EH (cell line): ENCODE measurements around the gene UNK.

Source experiments
- DNase-seq: peaks from one replicate; pipeline ENCODE4 v3.0.0-alpha.2; 2015; ENCODE audit warnings: low read depth

UNK gene

DNA sequence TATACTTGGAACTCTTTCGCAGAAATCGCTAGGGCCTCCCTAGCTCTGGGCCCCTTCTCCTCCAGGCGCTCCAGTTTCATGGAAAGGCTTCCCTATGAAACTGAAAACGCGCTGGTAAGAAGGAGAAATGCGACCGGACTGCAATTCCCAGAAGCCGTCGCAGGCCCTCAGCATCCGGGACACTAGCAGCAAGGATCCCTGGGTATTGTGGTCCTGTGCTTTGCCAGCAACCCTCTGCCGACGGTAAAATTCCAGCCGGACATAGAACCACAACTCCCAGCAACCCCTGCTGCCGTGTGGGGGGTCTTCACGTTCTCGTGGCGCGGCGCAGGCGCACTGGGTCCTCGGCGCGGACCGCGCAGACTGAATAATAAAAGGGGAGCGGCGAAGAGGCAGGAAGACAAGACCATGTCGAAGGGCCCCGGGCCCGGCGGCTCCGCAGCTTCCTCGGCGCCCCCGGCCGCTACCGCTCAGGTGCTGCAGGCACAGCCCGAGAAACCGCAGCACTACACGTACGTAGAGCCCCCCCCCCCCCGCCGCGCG lies at the start of gene UNK:
Gene UNK (plus strand): TSS at position 334 of the 543 bp plus-strand sequence. CDS start 75 bp downstream, at position 409.
- peak; percentile 100 for DNase-seq

GRCh38 chr17:75736173-75736835 lies 48.3 kb upstream of the UNK start:
- DNase-seq: no peak

DNA sequence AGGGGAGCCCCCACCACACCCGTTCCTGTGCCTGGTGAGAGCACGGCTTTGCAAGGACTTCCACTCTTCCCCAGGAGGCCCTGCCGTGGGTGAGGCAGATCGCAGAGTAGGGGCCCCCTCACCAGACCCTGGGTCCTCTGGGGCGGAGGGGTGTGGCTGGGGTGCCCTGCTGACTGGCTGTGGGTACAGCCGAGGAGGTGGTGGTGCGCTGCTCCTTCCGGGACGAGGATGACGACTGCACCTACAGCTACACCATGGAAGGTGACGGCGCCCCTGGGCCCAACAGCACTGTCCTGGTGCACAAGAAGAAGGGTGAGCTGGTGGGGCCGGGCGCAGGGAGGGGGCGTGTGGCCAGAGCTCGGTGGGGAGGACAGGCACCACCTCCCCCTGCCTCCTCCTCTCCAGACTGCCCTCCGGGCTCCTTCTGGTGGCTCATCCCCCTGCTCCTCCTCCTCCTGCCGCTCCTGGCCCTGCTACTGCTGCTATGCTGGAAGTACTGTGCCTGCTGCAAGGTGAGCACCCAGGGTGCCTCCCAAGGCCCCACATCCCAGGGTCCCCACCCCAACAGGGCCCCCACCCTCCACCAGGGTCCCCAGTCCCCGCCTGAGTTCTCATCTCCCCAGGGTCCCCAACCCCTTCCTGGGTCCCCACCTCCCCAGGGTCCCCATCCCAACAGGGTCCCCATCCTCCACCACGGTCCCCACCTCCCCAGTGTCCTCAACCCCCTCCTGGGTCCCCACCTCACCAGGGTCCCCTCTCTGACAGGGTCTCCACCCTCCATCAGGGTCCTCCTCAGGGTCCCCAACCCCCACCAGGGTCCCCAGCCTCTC lies 47.3 kb upstream of the UNK start:
- no peak for DNase-seq

DNA sequence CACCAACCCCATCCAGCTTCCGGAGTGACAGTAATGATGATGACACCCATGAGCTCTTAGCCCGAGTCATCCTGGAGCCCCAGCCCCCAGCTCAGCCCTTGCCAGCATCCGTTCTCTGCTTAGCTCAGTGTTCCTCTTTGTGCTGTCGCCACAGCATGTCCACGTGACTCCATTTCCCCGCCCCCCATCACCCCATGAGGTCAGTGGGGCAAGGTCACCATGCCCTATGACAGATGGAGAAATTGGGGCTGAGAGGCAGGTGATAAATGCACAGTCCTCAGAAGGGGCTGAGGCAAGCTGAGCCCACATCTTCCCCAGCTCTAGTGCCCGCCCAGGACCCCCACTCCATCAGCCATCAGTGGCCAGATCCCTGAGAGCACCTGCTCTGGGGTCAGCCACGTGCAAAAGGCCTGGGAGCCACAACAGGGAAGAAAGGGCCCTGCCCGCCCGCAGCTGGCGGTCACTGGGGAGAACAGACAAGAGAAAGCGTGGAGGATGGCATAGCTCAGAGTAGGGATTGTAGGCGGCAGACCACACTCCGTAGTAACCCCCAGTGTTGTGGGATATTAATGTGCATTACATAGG lies 46.3 kb upstream of the UNK start:
- DNase-seq: peak; percentile 65

DNA sequence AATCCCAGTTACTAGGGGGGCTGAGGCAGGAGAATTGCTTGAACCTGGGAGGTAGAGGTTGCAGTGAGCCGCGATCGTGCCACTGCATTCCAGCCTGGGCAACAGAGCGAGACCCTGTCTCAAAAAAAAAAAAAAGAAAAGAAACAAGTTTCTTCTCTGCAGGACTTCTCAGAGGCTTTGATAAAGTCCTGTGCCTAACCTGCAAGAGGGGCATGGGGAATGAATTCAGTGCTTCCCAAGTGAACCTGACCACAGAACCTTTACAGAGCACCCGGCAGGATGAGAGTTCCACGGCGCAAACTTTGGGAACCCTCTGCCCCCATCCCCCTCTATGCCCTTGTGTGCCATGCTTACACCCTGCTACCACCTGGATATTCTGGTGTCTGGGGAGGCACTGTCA lies 45.4 kb upstream of the UNK start:
- DNase-seq: no peak

DNA sequence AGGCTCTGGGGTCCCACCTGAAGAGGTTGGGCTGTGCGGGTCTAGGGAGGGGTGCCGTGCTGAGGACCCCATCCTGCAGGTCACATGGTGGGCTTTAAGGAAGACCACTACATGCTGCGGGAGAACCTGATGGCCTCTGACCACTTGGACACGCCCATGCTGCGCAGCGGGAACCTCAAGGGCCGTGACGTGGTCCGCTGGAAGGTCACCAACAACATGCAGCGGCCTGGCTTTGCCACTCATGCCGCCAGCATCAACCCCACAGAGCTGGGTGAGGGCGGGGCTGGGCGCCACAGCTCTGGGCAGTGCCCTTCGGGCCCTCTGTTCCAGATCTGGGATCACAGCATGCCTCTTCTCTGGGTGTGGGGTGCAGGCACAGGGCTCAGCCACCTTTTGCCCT lies 44.8 kb upstream of the UNK start:
- no peak for DNase-seq

DNA sequence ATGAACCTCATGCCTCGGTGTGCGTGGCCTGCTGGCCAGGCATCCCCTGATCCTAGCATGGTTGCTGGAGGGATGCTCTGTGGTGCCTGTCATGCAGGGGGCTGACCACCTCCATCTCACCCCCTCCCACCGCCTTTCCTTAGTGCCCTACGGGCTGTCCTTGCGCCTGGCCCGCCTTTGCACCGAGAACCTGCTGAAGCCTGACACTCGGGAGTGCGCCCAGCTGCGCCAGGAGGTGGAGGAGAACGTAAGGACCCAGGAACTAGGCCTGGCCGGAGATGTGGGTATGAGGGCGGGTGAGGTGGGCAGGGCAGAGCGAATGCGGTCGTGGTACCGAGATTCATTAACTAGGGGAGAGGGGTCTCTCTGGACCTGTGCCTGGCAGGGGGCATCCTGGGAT lies 44.4 kb upstream of the UNK start:
- no peak for DNase-seq

GRCh38 chr17:75740631-75741077 lies 44.0 kb upstream of the UNK start:
- no peak for DNase-seq

- no peak for DNase-seq
Measured at GRCh38 chr17:75742337-75742736, 42.3 kb upstream of the UNK start.

DNA sequence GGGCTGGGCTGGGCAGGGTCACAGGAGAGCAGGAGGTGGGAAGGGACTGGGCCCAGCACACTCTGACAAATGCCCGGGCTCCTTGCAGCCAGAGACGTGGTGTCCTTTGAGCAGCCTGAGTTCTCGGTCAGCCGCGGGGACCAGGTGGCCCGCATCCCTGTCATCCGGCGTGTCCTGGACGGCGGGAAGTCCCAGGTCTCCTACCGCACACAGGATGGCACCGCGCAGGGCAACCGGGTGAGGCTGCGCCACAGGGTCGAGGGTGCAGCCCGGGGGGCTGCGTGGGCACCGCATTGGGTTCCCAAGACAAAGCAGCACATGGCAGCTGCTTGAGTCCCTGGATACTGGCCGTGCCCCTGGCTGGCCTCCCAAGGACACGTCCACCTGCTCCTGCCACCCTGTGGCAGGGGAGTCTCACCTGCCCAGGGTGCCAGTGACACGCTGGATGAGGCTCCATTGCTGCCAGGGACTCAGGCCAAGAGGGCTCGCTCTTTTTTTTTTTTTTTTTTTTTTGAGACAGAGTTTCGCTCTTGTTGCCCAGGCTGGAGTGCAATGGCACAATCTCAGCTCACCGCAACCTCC lies 40.9 kb upstream of the UNK start:
- no peak for DNase-seq

DNA sequence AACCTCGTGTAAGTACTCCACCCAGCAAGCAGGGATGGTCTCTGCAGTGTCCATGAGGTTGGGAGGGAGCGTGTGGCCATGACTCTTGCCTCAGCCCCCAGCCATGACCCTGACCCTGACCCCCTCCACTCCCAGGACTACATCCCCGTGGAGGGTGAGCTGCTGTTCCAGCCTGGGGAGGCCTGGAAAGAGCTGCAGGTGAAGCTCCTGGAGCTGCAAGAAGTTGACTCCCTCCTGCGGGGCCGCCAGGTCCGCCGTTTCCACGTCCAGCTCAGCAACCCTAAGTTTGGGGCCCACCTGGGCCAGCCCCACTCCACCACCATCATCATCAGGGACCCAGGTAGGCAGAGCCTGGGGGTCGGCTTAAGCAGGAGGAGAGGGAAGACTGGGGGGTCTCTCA lies 35.9 kb upstream of the UNK start:
- DNase-seq: no peak

DNA sequence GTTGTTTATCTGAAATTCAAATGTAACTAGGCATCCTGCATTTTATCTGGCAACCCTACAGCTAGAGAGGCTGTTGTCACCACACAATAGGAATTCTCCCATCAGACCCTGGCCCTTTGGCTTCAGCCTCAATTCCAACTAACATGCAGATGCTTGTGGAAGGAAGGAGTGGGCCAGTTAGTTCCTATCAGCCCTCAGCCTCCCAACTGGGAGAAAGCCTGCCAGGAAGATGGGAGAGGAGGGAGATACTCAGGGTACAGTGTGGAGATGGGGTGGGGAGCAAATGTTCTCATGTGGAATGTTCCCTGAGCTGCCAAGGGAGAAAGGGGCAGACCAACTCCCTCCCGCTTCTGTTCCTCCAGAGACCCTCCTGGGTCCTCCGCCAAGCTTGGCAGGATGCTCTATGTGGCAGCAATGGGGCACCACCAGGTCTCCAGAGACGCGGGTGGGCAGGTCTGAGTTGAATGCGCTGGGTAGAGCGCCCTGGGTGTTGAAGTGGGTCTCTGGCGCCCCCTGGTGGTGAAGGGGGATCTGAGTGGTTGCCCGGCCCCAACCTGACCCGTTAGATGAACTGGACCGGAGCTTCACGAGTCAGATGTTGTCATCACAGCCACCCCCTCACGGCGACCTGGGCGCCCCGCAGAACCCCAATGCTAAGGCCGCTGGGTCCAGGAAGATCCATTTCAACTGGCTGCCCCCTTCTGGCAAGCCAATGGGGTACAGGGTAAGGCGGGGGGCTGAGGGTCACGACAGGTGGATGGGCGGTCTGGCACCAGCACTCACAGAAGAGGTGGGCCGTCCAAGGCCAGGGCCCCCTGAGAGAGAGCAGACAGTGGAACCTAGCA lies 34.8 kb upstream of the UNK start:
- DNase-seq: peak; percentile 75

GRCh38 chr17:75750661-75751423 lies 33.8 kb upstream of the UNK start:
- no peak for DNase-seq

DNA sequence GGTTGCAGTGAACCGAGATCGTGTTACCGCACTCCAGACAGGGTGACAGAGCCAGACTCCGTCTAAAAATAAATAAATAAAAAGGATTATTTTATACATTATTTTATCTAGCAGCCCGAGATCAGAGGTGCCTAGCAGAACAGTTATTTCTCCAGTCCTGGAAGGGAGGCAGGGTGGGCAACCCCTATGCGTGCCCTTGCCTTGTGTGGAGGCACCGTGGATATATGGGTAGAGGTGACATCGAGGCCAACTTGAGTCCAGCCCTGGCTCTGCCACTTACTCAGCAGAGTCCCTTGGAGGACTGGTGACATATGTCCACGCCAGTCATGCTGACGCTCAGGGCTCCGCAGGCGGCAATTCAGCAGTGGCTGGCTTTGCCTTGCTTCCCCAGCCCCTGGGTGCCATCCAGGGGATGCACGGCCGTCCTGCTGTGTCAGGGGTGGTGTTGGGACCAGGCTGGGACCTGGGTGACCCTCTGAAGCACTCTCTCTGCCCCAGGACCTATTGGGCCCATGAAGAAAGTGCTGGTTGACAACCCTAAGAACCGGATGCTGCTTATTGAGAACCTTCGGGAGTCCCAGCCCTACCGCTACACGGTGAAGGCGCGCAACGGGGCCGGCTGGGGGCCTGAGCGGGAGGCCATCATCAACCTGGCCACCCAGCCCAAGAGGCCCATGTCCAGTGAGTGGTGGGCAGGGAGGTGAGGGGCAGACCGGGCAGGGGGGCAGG lies 32.8 kb upstream of the UNK start:
- no peak for DNase-seq

- no peak for DNase-seq
Measured at GRCh38 chr17:75752405-75752709, 32.2 kb upstream of the UNK start.

GRCh38 chr17:75752802-75753513 lies 31.6 kb upstream of the UNK start:
- DNase-seq: no peak

GRCh38 chr17:75753514-75754377 lies 30.9 kb upstream of the UNK start:
- peak; percentile 76 for DNase-seq

DNA sequence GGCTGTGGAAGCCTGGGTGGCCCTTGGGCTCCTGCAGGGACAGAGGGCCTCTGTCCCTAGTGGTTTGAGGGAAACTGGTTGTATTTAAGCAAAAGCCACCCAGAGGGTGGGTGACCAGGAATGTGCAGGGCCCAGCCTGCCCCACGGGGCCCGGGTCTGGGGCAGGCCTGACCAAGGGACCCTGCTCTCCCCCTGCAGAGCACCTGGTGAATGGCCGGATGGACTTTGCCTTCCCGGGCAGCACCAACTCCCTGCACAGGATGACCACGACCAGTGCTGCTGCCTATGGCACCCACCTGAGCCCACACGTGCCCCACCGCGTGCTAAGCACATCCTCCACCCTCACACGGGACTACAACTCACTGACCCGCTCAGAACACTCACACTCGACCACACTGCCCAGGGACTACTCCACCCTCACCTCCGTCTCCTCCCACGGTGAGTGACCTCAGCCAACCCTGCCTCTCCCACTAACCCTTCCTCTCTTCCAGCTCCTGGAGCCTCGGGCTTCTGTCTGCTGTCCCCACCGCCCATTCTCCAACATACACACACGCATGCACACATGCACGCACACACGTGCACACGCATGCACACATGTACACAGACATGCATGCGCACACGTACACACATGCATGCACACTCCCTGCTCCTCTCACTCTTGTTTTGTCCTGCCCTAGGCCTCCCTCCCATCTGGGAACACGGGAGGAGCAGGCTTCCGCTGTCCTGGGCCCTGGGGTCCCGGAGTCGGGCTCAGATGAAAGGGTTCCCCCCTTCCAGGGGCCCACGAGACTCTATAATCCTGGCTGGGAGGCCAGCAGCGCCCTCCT lies 30.0 kb upstream of the UNK start:
- no peak for DNase-seq
